Skeletal muscle tissue (tissue), 4 donors: ENCODE data around the gene NOX3. TPM values are rescaled to one million over a fixed set of nuclear protein-coding genes. Genes with fewer than 3 reads are reported as not detected.

Source experiments
- H3K27ac ChIP-seq: one replicate; pipeline ENCODE4 v1.7.0; 2013; ENCODE audit warnings: mild to moderate bottlenecking, low read depth, low read length, inconsistent platforms
- H3K27me3 ChIP-seq, 3 donors: one replicate each; pipeline ENCODE4 v1.7.0; 2013; ENCODE audit warnings: low read length in 3 of 3; ENCODE audit not compliant: control insufficient read depth in 3 of 3, insufficient read depth in 3 of 3
- H3K36me3 ChIP-seq, 3 donors: one replicate each; pipeline ENCODE4 v1.7.0; 2013; ENCODE audit warnings: low read length in 3 of 3; ENCODE audit not compliant: control insufficient read depth in 3 of 3, insufficient read depth in 3 of 3
- H3K4me1 ChIP-seq, 3 donors: one replicate each; pipeline ENCODE4 v1.7.0; 2013; ENCODE audit warnings: low read length in 3 of 3, mild to moderate bottlenecking in 3 of 3; ENCODE audit not compliant: control insufficient read depth in 3 of 3, insufficient read depth in 3 of 3
- H3K4me3 ChIP-seq, 3 donors: one replicate each; pipeline ENCODE4 v1.7.0; 2013; ENCODE audit warnings: low read length in 3 of 3
- H3K9ac ChIP-seq, 3 donors: one replicate each; pipeline ENCODE4 v1.7.0; 2013; ENCODE audit warnings: low read length in 3 of 3, mild to moderate bottlenecking in 3 of 3, moderate library complexity in 2 of 3, low read depth in 1 of 3
- H3K9me3 ChIP-seq, 3 donors: one replicate each; pipeline ENCODE4 v1.7.0; 2013; ENCODE audit warnings: low read length in 3 of 3; ENCODE audit not compliant: control insufficient read depth in 3 of 3
- total RNA-seq: library from RNA; depleted of rRNA; stranded (reverse); fragments of >200 nt; gene quantifications from one replicate; pipeline ENCODE4 v1.2.3, GENCODE V29; 2014
- donor health status: Osteomylitis.

Gene NOX3
- total RNA-seq, 1 donor from 2014 or later: not detected

DNA sequence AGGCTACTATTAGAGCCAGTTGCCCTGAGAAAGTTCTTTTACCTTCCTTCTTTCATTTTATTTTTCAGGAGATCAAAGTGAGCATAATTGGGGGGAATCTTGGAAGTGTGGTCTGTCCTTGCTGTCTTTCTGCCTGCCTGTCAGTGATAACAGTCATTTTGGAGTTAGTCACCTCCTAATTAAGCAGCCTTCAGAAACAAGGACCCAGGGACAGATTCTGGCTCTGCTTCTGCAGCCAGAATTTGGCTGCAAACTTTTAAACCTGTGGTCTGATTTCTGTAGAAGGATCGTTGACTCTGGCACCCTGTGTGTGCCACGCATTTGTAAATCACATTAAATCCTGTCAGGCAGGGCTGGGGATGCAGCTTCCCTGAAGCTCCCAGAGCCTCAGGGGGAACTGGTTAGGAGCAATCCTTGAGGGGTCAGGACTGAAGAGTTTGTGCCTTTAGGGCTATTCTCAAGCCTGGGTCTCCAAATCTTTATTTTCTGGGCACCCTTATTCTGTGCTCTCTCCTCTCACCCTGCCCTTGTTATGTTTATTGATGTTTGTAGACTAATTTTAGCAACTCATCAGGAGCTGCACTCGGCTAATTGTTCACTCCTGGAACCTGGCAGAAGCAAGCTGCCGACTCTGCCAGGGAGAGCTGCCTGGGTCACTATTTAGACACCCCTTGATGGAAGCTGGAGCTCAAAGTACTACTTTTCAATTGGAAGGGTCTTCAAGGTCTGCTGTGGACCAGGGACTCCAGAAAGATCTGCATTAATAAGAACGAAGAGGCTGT, 6.8 kb downstream of the NOX3 start:
- Histone ChIP-seq H3K4me1 (no peaks in the 10 kb centered on the region), H3K9ac (no peak overlapping the region), H3K27ac (no peak overlapping the region), H3K9me3 (no peaks in the 10 kb centered on the region), H3K4me3 (no peak overlapping the region), H3K36me3 (no peaks in the 10 kb centered on the region), H3K27me3 (peaks cover 0 to 3% (median 0%) of the 10 kb centered on the region in 3 donors)

DNA sequence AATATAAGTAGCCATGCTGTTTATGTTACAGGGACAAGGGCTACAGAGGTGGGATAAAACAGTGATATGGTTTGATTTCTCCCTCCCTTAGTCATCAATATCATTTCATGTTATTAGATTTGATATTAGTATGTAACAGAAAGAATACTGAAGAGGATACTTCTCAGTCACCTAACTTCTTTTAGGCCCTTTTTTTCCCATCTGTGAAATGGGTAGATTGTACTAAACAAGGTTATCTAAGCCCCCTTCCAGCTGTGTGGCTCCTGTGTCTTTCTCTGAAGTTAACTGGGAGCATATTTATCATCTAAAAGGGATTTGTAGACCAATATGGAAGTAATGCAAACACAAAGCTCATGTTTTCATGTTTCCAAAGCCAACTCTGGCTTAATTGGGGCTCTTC, 7.7 kb downstream of the NOX3 start:
- H3K4me1 ChIP-seq: no peaks in the 10 kb centered on the region

DNA sequence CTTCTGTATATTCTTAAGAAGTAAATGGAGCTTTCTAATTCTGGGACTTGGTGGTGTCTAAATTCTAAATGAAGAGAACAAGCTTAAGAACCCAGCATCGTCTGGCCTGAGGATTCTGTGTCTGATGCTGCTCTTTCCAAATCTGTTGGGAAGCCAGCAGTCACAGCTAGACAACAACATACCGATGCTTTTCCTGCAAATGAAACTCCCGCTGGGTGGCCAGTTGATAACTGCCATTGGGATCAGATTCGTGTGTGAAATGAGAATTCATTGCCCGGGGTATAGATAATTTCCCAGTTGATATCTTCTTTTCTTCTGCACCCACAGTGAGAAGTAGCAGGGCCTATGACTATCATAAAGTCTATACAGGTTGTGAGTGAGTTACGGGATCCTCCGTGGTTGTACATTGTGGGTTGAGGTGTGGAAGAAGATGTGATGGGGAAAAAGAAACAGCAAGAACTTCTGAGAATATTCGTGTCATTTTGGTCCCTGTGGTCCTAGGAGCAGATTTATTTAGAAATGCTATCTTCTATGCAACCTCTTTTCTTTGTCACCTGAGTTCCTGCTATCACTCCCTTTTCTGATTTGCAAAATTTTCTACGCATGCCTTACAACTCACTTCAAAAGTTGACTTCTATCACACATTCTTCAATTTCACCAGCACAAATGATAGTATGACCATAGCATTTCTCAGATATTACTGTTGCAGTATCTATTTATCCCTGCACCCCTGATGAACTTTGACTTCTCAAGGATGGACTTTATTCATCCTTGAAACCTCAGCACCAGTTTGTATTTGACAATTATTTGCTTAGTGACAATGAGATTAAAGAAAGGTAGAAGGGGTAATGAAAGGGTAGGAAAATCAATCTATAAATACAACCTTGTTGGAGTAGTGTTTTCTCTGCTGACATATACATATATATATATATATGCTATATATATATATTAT, 10.4 kb downstream of the NOX3 start:
- Histone ChIP-seq H3K9me3 (no peaks in the 10 kb centered on the region), H3K4me1 (no peaks in the 10 kb centered on the region), H3K4me3 (no peak overlapping the region), H3K27ac (no peak overlapping the region), H3K9ac (no peak overlapping the region), H3K27me3 (no peaks in the 10 kb centered on the region), H3K36me3 (no peaks in the 10 kb centered on the region)

More for the DNA sequence above, 7.7 kb downstream of the NOX3 start:
- no peaks in the 10 kb centered on the region for H3K36me3 ChIP-seq
- H3K4me3 ChIP-seq: no peak overlapping the region
- peaks cover 0 to 3% (median 0%) of the 10 kb centered on the region in 3 donors for H3K27me3 ChIP-seq
- H3K27ac ChIP-seq: no peak overlapping the region
- H3K9ac ChIP-seq: no peak overlapping the region
- no peaks in the 10 kb centered on the region for H3K9me3 ChIP-seq

DNA sequence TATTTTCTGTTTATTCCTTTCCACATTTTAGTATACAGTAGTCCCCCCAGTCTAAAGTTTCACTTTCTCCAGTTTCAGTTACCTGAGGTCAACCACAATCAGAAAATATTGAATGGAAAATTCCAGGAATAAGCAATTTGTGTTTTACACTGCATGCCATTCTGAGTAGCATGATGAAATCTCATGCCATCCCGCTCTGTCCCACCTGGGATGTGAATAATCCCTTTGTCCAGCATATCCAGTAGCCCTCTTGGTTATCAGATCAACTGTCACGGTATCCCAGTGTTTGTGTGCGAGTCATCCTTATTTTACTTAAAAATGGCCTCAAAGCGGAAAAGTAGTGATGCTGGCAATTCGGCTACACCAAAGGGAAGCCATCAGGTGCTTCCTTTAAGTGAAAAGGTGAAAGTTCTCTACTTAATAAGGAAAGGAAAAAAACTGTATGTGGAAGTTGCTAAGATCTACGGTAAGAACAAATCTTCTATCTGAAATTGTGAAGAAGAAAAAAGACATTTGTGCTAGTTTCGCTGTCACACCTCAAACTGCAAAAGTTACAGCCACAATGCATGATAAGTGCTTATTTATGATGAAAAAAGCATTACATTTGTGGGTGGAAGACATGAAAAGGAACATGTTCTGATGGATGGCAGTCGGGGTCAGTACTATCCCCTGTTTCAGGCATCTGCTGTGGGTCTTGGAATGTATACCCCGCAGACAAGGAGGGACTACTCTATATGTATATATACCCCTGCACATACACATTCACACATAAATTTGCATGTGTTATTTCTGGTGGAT, 11.3 kb downstream of the NOX3 start:
- Histone ChIP-seq H3K9me3 (no peaks in the 10 kb centered on the region), H3K9ac (no peak overlapping the region)

DNA sequence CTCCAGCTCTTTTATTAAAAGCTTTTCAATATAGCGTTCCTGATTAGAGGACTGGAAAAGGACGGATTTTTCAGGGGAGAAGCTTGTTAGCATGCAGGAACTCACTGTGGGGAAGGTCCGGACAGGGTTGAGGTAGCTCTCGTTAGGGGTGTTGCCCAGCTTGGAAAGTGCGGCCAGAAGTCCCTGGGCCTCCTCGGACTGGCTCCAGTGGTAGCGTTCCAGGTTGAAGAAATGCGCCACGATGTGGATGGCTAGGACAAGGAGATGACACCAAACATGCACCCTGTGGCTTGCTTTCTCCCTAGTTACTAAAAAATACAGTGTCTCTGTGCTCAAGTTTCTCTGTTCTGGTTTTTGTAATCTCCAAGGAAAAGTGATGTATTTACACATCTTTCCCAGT, 12.5 kb downstream of the NOX3 start:
- H3K36me3 ChIP-seq: no peaks in the 10 kb centered on the region
- H3K4me3 ChIP-seq: no peak overlapping the region
- no peaks in the 10 kb centered on the region for H3K27me3 ChIP-seq
- H3K27ac ChIP-seq: no peak overlapping the region
- H3K4me1 ChIP-seq: no peaks in the 10 kb centered on the region
- no peak overlapping the region for H3K9ac ChIP-seq
- H3K9me3 ChIP-seq: no peaks in the 10 kb centered on the region

More for the DNA sequence above, 11.3 kb downstream of the NOX3 start:
- Histone ChIP-seq H3K4me3 (no peak overlapping the region), H3K27me3 (no peaks in the 10 kb centered on the region), H3K36me3 (no peaks in the 10 kb centered on the region), H3K4me1 (no peaks in the 10 kb centered on the region), H3K27ac (no peak overlapping the region)

DNA sequence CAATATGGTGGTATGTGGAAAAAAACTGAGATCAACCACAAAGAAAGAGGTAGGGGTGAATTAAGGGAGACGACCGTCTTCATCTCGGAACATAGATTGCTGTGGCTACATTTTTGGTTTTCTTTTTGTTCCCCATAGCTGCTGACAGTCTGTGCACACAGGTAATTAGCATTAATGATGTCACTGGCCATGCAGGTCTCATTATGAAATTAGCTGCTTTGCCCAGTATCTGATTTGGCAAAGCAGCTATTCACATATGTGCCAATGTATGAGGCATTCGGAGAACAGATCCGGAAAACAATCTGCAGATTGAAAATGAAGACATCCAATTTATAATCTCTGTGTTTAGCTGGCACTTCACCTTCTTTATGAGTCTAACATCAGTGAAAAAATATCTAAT, 13.1 kb downstream of the NOX3 start:
- H3K9ac ChIP-seq: no peak overlapping the region
- H3K27ac ChIP-seq: no peak overlapping the region
- no peaks in the 10 kb centered on the region for H3K9me3 ChIP-seq
- H3K27me3 ChIP-seq: no peaks in the 10 kb centered on the region
- H3K4me1 ChIP-seq: no peaks in the 10 kb centered on the region
- H3K36me3 ChIP-seq: no peaks in the 10 kb centered on the region
- H3K4me3 ChIP-seq: no peak overlapping the region

DNA sequence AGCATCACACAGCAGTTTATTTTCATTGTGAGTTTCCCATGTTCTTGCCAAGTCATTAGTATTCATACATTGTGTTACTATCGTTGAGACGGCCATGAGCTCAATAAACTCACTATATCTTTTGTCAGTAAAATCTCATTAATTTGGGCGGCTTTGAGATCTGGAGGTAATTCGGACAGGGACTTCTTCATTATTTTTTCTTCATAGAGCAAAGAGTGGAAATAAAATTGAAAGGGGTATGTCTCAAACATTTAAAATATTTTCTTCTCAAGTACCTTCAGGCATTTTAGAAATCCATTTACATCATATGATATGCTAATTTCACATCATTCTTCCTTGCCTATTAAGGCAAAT, 14.6 kb downstream of the NOX3 start:
- H3K27ac ChIP-seq: no peak overlapping the region
- no peak overlapping the region for H3K9ac ChIP-seq
- H3K27me3 ChIP-seq: no peaks in the 10 kb centered on the region
- peaks cover 0 to 5% (median 0%) of the 10 kb centered on the region in 3 donors for H3K4me1 ChIP-seq
- no peaks in the 10 kb centered on the region for H3K36me3 ChIP-seq
- H3K4me3 ChIP-seq: no peak overlapping the region
- H3K9me3 ChIP-seq: no peaks in the 10 kb centered on the region

DNA sequence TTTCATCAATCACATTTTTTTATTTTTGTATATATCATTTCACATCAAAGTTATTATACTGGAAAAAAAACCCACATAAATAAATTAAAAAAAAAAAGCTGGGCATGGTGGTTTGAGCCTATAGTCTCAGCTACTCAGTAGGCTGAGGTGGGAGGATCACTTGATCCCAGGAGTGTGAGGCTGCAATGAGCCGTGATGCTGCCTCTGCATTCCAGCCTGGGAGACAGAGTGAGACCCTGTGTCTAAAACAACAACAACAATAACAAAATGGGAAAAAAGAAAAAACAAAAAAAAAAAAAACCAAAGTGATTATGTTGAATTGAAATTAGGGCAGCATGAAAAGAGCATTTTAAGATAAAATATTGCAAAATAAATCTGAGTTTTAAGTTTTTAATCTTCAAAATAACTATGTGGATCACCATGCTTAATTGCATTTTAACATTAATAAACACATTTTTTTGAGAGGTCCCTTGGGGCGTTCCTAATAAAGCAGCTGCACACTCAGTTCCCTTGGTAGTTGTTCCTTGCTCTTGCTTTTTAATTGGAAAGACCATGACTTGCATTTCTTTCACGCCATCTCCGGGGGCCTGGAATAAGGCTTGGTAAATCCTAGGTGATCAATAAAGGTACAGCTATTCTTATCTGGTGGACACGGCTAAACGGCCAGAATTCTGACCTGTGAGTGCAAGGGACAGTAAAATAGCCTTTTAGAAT, 15.1 kb downstream of the NOX3 start:
- H3K4me1 ChIP-seq: peaks cover 0 to 5% (median 0%) of the 10 kb centered on the region in 3 donors
- H3K27me3 ChIP-seq: no peaks in the 10 kb centered on the region
- H3K36me3 ChIP-seq: no peaks in the 10 kb centered on the region
- H3K4me3 ChIP-seq: no peak overlapping the region
- no peak overlapping the region for H3K27ac ChIP-seq
- H3K9me3 ChIP-seq: no peaks in the 10 kb centered on the region
- no peak overlapping the region for H3K9ac ChIP-seq

DNA sequence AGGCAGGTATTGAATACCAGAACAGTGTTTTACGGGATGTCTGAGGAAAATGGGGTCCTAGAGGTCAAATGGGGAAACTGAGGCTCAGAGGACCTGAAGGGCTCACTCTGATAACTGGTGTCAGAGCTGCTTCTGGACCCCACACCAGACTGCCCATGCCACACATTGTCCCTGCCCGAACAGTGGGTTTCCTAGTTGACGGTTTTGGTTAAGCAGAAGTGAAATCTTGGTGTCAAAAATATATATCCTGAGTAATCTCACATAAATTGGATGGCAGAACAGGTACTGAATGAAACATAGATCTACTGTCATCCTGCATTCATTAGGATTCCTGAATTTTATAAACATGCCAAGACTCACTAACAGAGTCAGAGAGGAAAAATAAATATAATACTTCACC, 16.3 kb downstream of the NOX3 start:
- no peak overlapping the region for H3K4me3 ChIP-seq
- H3K4me1 ChIP-seq: peaks cover 0 to 5% (median 0%) of the 10 kb centered on the region in 3 donors
- H3K9me3 ChIP-seq: no peaks in the 10 kb centered on the region
- no peaks in the 10 kb centered on the region for H3K27me3 ChIP-seq
- H3K36me3 ChIP-seq: no peaks in the 10 kb centered on the region
- no peak overlapping the region for H3K27ac ChIP-seq
- H3K9ac ChIP-seq: no peak overlapping the region
